ENCODE results near the gene CAP2. TPM values are rescaled to one million over a fixed set of nuclear protein-coding genes. Genes with fewer than 3 reads are reported as not detected.
"Not testable (repeated sequence)": the region's sequence is repeated elsewhere in the genome, so short reads cannot be mapped to it uniquely, and the experiment has no call there.

The CAP2 gene
- total RNA-seq, 3 donors from 2014 or later = 2.2 to 56.1 (median 3.4) TPM

DNA sequence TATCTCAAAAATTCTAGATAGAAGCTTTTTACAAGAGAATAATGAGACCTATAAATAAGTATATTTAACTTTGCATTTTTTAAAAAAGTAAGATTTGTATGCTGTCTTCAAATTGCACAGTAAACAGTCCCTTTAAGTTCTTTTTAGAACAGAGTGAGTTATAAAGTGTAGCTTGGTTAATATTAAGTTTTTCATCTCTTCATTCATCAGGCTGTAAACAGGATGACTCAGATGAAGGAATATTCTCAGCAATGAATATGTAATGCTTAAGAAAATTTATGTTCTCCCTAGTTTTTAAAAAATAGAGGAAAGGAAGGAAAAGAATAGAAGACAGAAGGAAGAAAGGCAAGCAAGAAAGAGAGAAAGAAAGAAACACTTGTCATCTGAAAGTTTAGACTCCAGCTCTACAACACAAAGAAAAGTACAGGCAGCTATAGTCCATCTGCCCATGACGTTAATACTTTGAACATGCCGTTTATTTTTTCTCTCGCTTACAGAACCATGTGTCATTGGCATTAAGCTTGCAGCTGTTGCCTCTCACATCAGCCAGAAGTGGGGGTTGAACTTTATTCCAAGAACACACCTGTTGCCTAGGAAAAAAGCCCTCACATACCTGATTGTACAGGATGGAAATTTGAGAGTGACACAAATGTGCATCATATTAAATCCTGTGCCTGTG, 36.1 kb downstream of the CAP2 start:
- intact Hi-C loops (cut with DNase I, micrococcal nuclease) = no loop called here
- Histone ChIP-seq H3K4me3 (no peak overlapping the region), H3K4me1 (ENCODE audit: low read depth) (no peaks in the 10 kb centered on the region), H3K36me3 (ENCODE audit: low read depth) (no peaks in the 10 kb centered on the region), H3K9me3 (no peaks in the 10 kb centered on the region)
- ATAC-seq = no peak
- DNase-seq = no peak
- TF ChIP-seq, protein P1, sequence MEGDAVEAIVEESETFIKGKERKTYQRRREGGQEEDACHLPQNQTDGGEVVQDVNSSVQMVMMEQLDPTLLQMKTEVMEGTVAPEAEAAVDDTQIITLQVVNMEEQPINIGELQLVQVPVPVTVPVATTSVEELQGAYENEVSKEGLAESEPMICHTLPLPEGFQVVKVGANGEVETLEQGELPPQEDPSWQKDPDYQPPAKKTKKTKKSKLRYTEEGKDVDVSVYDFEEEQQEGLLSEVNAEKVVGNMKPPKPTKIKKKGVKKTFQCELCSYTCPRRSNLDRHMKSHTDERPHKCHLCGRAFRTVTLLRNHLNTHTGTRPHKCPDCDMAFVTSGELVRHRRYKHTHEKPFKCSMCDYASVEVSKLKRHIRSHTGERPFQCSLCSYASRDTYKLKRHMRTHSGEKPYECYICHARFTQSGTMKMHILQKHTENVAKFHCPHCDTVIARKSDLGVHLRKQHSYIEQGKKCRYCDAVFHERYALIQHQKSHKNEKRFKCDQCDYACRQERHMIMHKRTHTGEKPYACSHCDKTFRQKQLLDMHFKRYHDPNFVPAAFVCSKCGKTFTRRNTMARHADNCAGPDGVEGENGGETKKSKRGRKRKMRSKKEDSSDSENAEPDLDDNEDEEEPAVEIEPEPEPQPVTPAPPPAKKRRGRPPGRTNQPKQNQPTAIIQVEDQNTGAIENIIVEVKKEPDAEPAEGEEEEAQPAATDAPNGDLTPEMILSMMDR (IDR thresholded peaks at IDR 0.05) = no peak

DNA sequence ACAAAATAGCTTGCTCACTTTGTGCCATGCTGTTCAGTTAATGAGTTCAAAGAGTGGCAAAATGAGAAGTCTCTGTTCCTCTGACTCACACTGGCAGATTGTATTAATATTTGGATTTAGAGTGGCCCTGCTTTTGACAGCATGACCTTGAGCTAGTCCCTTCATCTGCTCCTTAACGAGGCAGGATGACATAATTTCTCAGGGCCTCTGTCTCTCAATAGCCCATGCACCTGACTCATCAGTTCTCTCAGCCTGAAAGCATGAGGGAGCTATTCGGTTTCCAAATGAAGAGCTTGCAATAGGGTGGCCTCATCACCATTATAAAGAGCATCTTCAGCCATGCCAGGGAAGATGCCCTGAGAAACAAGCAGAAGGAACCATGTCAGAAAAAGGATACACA, 38.2 kb downstream of the CAP2 start:
- H3K9me3 ChIP-seq = no peaks in the 10 kb centered on the region
- DNase-seq (no peak), ATAC-seq (no peak)
- no peak overlapping the region for H3K4me3 ChIP-seq
- TF ChIP-seq, protein P1 (IDR thresholded peaks at IDR 0.05) = no peak
- H3K36me3 ChIP-seq (ENCODE audit: low read depth) = no peaks in the 10 kb centered on the region
- no peaks in the 10 kb centered on the region for H3K4me1 ChIP-seq (ENCODE audit: low read depth)
- intact Hi-C loops (cut with DNase I, micrococcal nuclease) = no loop called here

DNA sequence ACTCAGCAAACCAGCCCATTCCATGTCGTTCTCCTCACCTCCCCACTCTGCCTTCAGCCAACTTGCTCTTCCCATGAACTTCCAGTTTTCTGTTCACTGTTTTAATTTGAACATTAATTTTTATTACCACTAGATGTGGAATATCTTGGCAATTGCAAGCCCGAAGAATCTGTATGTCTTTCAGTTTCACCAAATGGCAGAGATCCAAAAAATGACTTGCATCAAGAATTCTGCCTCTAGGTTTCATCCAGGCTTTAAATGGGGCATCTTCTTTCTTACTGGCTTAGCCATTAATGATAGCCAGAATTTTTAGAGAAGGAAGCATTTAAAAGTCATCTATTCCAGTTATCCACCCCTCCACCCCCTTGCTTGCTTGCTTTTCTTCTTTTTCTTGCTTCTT, 39.0 kb downstream of the CAP2 start:
- ATAC-seq = no peak
- Histone ChIP-seq H3K4me3 (no peak overlapping the region), H3K4me1 (ENCODE audit: low read depth) (no peaks in the 10 kb centered on the region), H3K36me3 (ENCODE audit: low read depth) (no peaks in the 10 kb centered on the region), H3K9me3 (no peaks in the 10 kb centered on the region)
- TF ChIP-seq, protein P1 (IDR thresholded peaks at IDR 0.05) = no peak
- no peak for DNase-seq
- intact Hi-C loops (cut with DNase I, micrococcal nuclease) = no loop called here

DNA sequence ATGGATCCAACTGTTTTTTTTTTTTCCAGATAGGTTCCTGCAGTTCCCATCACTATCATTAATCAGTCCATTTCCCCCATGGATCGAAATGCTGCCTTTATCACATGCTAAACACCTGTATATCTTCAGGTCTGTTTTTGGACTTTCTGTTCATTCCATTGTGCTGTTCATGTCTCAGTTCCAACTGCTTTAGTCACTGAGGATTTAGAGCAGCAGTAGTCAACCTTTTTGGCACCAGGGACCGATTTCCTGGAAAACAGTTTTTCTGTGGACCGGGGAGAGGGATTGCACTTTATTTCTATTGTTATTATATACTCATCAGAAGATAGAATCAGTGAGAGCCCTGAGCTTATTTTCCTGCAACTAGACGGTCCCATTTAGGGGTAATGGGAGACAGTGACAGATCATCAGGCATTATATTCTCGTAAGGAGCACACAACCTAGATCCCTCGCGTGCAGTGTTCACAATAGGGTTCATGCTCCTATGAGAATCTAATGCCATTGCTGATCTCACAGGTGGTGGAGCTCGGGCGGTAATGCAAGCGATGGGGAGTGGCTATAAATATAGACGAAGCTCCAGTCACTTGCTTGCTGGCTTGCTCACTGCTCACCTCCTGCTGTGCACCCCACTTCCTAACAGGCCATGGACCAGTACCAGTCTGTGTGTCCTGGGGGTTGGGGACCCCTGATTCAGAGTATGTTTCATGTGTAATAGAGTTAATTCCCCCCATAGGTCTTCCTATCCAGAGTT, 46.0 kb downstream of the CAP2 start:
- ATAC-seq = no peak
- TF ChIP-seq, protein P1 (IDR thresholded peaks at IDR 0.05) = no peak
- no peaks in the 10 kb centered on the region for H3K36me3 ChIP-seq (ENCODE audit: low read depth)

DNA sequence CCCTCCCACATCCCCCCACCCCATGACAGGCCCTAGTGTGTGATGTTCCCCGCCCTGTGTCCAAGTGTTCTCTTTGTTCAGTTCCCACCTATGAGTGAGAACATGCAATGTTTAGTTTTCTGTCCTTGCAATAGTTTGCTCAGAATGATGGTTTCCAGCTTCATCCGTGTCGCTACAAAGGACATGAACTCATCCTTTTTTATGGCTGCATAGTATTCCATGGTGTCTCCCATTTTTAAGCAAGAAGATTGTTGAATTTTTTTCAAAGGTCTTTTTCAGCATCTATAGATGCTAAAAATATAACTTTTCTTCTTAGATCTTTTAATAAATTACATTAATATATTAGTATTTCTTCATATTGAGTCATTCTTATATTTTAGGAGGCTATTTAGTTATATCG, 47.4 kb downstream of the CAP2 start:
- ATAC-seq = not testable (repeated sequence)

More for the DNA sequence above, 46.0 kb downstream of the CAP2 start:
- H3K4me3 ChIP-seq = no peak overlapping the region
- no peak for DNase-seq
- no peaks in the 10 kb centered on the region for H3K9me3 ChIP-seq
- intact Hi-C loops (cut with DNase I, micrococcal nuclease) = no loop called here
- no peaks in the 10 kb centered on the region for H3K4me1 ChIP-seq (ENCODE audit: low read depth)

DNA sequence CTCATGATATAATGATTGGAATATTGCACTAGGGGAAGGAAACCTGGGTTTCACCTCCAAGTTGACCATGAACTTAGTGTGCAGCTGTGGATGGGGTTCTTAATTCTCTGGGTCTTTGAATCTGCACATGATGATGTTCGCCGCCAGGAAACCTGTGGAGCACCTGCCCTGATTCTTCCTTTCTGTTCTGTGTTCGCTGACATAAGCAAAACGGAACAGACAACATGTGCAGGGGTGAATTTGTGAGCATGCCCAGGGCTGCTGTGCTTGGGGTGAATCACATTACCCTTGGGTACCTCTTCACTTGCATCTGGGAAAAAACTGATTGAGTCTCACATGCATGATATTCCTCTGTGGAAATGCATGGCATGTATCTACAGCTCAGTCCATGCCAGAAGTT, 48.8 kb downstream of the CAP2 start:
- TF ChIP-seq, protein P1 (IDR thresholded peaks at IDR 0.05) = no peak
- no peak for ATAC-seq
- no peaks in the 10 kb centered on the region for H3K4me1 ChIP-seq (ENCODE audit: low read depth)
- no peak overlapping the region for H3K4me3 ChIP-seq
- H3K36me3 ChIP-seq (ENCODE audit: low read depth) = no peaks in the 10 kb centered on the region
- H3K9me3 ChIP-seq = no peaks in the 10 kb centered on the region
- intact Hi-C loops (cut with DNase I, micrococcal nuclease) = no loop called here
- DNase-seq = no peak

More for the DNA sequence above, 47.4 kb downstream of the CAP2 start:
- H3K9me3 ChIP-seq; H3K4me3 ChIP-seq; intact Hi-C loops (cut with DNase I, micrococcal nuclease); H3K4me1 ChIP-seq (ENCODE audit: low read depth); H3K36me3 ChIP-seq (ENCODE audit: low read depth); DNase-seq: not testable (repeated sequence)
